GM23338 (cell line): ENCODE results near the gene PRM3. TPM values are rescaled to one million over a fixed set of nuclear protein-coding genes. Genes with fewer than 3 reads are reported as not detected.

Experiments
- ATAC-seq: fragments of 200-7000 bp; cut with Tn5 transposase; 3 replicates; pipeline ENCODE4 v1.9.1; 2020
- DNase-seq: peaks from one replicate; pipeline ENCODE4 v3.0.0-alpha.2; 2015; ENCODE audit warnings: low spot score
- H2AFZ ChIP-seq: fragments of 200-600 bp; sonication (generic); 2 replicates; pipeline ENCODE4 v1.8.0; 2016; ENCODE audit warnings: antibody characterized with exemption, mild to moderate bottlenecking, moderate library complexity
- H3F3A ChIP-seq: fragments of 200-600 bp; sonication (generic); replicated peaks from 2 replicates; pipeline ENCODE4 v1.8.0; 2017; ENCODE audit warnings: antibody characterized with exemption, mixed run types, low read depth
- H3K27ac ChIP-seq: fragments of 200-600 bp; sonication (generic); 2 replicates; pipeline ENCODE4 v1.6.1; 2016; ENCODE audit warnings: low read depth
- H3K27me3 ChIP-seq: fragments of 200-600 bp; sonication (generic); 2 replicates; pipeline ENCODE4 v1.8.0; 2016; ENCODE audit warnings: mild to moderate bottlenecking, mixed run types, moderate library complexity; ENCODE audit not compliant: insufficient read depth
- H3K36me3 ChIP-seq: fragments of 200-600 bp; sonication (generic); 2 replicates; pipeline ENCODE4 v1.8.0; 2016; ENCODE audit warnings: mild to moderate bottlenecking; ENCODE audit not compliant: insufficient read depth
- H3K4me1 ChIP-seq: fragments of 200-600 bp; sonication (generic); 2 replicates; pipeline ENCODE4 v1.8.0; 2016; ENCODE audit warnings: mild to moderate bottlenecking, moderate library complexity; ENCODE audit not compliant: insufficient read depth
- H3K4me2 ChIP-seq: fragments of 200-600 bp; sonication (generic); 2 replicates; pipeline ENCODE4 v1.7.1; 2017; ENCODE audit warnings: mixed run types
- H3K4me3 ChIP-seq: fragments of 200-600 bp; sonication (generic); 2 replicates; pipeline ENCODE4 v1.6.1; 2016; ENCODE audit warnings: mixed run types
- H3K79me2 ChIP-seq: fragments of 200-600 bp; sonication (generic); replicated peaks from 2 replicates; pipeline ENCODE4 v1.8.0; 2017; ENCODE audit warnings: mild to moderate bottlenecking; ENCODE audit not compliant: insufficient read depth
- H3K9me2 ChIP-seq: fragments of 200-600 bp; sonication (generic); 2 replicates; pipeline ENCODE4 v1.8.0; 2017; ENCODE audit not compliant: insufficient read depth
- H4K20me1 ChIP-seq: fragments of 200-600 bp; sonication (generic); replicated peaks from 2 replicates; pipeline ENCODE4 v1.8.0; 2017; ENCODE audit warnings: mild to moderate bottlenecking; ENCODE audit not compliant: insufficient read depth
- H3K27ac Mint-ChIP-seq: 2 replicates; pipeline ENCODE4 v1.8.0; 2020; ENCODE audit warnings: inconsistent platforms, mild to moderate bottlenecking, moderate library complexity, mixed read lengths
- H3K27me3 Mint-ChIP-seq: 3 replicates; pipeline ENCODE4 v1.8.0; 2022; ENCODE audit warnings: low read depth, mild to moderate bottlenecking, moderate library complexity, mixed read lengths, inconsistent platforms; ENCODE audit not compliant: insufficient read depth, poor library complexity
- H3K36me3 Mint-ChIP-seq: 3 replicates; pipeline ENCODE4 v1.8.0; 2021; ENCODE audit warnings: low read depth, mild to moderate bottlenecking, inconsistent platforms, moderate library complexity, mixed read lengths
- H3K4me1 Mint-ChIP-seq: 3 replicates; pipeline ENCODE4 v1.8.0; 2020; ENCODE audit warnings: mild to moderate bottlenecking, inconsistent platforms, mixed read lengths
- H3K4me3 Mint-ChIP-seq: 3 replicates; pipeline ENCODE4 v1.8.0; 2021; ENCODE audit warnings: moderate library complexity, mild to moderate bottlenecking, inconsistent platforms, mixed read lengths
- H3K9me3 Mint-ChIP-seq: 3 replicates; pipeline ENCODE4 v1.8.0; 2020; ENCODE audit warnings: moderate library complexity, mild to moderate bottlenecking, inconsistent platforms, mixed read lengths
- CREB1 ChIP-seq: fragments of 250-450 bp; sonication (Bioruptor Pico); IDR thresholded peaks from 2 replicates; pipeline ENCODE4 v1.5.0; 2020; ENCODE audit warnings: low read depth, mild to moderate bottlenecking, moderate library complexity
- EZH2phosphoT487 ChIP-seq: fragments of 200-600 bp; sonication (generic); IDR thresholded peaks from one replicate; pipeline ENCODE4 v1.8.1; 2018; ENCODE audit warnings: antibody characterized with exemption; ENCODE audit not compliant: unreplicated experiment
- JUNB ChIP-seq: IDR thresholded peaks from one replicate; pipeline ENCODE4 v1.6.1; 2016; ENCODE audit warnings: antibody characterized with exemption; ENCODE audit not compliant: unreplicated experiment
- NANOG ChIP-seq: IDR thresholded peaks from 2 replicates; pipeline ENCODE4 v1.6.1; 2016; ENCODE audit warnings: antibody characterized with exemption, borderline replicate concordance
- POLR2AphosphoS5 ChIP-seq: IDR thresholded peaks from 2 replicates; pipeline ENCODE4 v1.6.1; 2016; ENCODE audit warnings: antibody characterized with exemption, low read depth
- STAT1 ChIP-seq: IDR thresholded peaks from one replicate; pipeline ENCODE4 v1.6.1; 2016; ENCODE audit warnings: antibody characterized with exemption; ENCODE audit not compliant: unreplicated experiment
- ZNF114 ChIP-seq: fragments of 250-450 bp; sonication (Bioruptor Pico); IDR thresholded peaks from 2 replicates; pipeline ENCODE4 v1.5.0; 2020; ENCODE audit warnings: mild to moderate bottlenecking, moderate library complexity
- ZNF331 ChIP-seq: fragments of 250-450 bp; sonication (Bioruptor Pico); IDR thresholded peaks from 2 replicates; pipeline ENCODE4 v1.5.0; 2020; ENCODE audit warnings: low read depth, mild to moderate bottlenecking, moderate library complexity
- polyA plus RNA-seq: library from polyadenylated mRNA; unstranded; fragments of >200 nt; fragmentation: Nextera tagmentation; extraction: Ambion mirVana; gene quantifications from 2 replicates; pipeline ENCODE4 v1.2.1, GENCODE V29; 2016
- total RNA-seq: library from RNA; depleted of rRNA; stranded (reverse); fragments of >200 nt; shearing (Covaris generic); gene quantifications from 2 replicates; pipeline ENCODE4 v1.2.3, GENCODE V29; 2014
- TF ChIP-seq, protein P1 (sequence below): IDR thresholded peaks from one replicate; pipeline ENCODE4 v1.6.1; 2018; ENCODE audit warnings: antibody characterized with exemption; ENCODE audit not compliant: unreplicated experiment
- TF ChIP-seq, protein P2 (sequence below): IDR thresholded peaks from 2 replicates; pipeline ENCODE4 v1.6.1; 2016; ENCODE audit warnings: antibody characterized with exemption

Gene PRM3
- total and polyA plus RNA-seq, 2 experiments from 2014 or later: not detected

DNA sequence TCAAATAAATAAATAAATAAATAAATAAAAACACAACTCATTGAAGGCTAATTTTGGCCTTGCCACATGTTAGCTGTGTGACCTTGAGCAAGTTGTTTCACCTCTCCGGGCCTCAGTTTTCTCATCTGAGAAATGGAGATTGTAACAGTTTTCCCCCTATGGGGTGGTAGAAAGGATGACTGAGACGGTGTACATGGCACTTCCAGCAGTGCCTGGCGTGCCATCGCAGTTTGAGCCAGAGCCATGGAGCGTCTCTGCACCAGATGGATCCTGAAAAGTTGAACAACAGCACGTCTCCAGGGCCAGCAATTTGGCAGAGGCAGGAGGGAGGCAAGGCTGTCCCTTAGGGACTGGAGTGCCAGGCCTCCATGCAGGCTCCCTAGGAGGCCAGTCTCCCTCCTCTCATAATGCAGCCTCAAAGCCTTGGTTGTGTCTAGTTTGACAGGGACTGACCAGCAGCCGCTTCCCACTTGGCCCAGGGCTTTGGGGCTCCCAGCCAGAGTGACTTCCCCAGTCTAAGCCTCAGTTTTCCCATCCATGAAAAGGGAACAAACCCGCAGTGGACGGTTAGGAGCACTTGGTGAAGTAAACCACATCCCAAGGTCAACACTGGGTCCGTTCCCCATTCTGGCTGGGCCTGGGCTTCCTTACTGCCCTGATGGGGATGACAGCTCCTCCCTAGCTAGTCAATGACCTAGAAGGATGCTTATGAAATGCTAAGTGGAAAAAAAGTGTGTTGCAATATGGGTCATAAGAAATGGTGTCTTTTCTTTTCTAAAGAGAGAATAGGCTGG lies 36.8 kb downstream of the PRM3 start (continued):
- no peak for TF ChIP-seq ZNF114 (CRISPR knock-in tag)
- no peak for TF ChIP-seq ZNF331
- TF ChIP-seq CREB1 (CRISPR knock-in tag): no peak
- TF ChIP-seq, protein P1, sequence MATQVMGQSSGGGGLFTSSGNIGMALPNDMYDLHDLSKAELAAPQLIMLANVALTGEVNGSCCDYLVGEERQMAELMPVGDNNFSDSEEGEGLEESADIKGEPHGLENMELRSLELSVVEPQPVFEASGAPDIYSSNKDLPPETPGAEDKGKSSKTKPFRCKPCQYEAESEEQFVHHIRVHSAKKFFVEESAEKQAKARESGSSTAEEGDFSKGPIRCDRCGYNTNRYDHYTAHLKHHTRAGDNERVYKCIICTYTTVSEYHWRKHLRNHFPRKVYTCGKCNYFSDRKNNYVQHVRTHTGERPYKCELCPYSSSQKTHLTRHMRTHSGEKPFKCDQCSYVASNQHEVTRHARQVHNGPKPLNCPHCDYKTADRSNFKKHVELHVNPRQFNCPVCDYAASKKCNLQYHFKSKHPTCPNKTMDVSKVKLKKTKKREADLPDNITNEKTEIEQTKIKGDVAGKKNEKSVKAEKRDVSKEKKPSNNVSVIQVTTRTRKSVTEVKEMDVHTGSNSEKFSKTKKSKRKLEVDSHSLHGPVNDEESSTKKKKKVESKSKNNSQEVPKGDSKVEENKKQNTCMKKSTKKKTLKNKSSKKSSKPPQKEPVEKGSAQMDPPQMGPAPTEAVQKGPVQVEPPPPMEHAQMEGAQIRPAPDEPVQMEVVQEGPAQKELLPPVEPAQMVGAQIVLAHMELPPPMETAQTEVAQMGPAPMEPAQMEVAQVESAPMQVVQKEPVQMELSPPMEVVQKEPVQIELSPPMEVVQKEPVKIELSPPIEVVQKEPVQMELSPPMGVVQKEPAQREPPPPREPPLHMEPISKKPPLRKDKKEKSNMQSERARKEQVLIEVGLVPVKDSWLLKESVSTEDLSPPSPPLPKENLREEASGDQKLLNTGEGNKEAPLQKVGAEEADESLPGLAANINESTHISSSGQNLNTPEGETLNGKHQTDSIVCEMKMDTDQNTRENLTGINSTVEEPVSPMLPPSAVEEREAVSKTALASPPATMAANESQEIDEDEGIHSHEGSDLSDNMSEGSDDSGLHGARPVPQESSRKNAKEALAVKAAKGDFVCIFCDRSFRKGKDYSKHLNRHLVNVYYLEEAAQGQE: no peak
- TF ChIP-seq POLR2AphosphoS5: no peak
- TF ChIP-seq STAT1: no peak

DNA sequence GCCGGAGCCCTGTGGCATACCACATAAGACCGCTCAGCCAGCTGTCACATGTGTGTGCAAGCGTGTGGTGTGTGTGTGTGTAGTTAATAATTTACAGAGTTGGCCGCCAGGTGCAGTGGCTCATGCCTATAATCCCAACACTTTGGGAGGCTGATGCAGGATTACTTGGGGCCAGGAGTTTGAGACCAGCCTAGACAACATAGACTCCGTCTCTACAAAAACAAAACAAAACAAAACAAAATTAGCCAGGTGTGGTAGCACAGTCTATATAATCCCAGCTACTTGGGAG lies 37.8 kb downstream of the PRM3 start:
- H3K4me2 ChIP-seq: no peak overlapping the region
- H3K4me3 Mint-ChIP-seq: no peak overlapping the region
- H3K9me3 Mint-ChIP-seq: no peaks in the 10 kb centered on the region
- H4K20me1 ChIP-seq: no peaks in the 10 kb centered on the region
- no peak overlapping the region for H3K27ac ChIP-seq
- no peaks in the 10 kb centered on the region for H3K79me2 ChIP-seq
- no peak overlapping the region for H3K27ac Mint-ChIP-seq
- H3K4me3 ChIP-seq: no peak overlapping the region
- no peaks in the 10 kb centered on the region for H3K9me2 ChIP-seq
- H3K36me3 ChIP-seq: no peaks in the 10 kb centered on the region
- H3F3A ChIP-seq: 0 out of 2 replicates have a peak, but pooled peaks cover 6% of the 10 kb centered on the region
- DNase-seq: no peak
- H3K36me3 Mint-ChIP-seq: no peaks in the 10 kb centered on the region
- no peak overlapping the region for H2AFZ ChIP-seq
- H3K27me3 ChIP-seq: no peaks in the 10 kb centered on the region
- peaks cover 16% of the 10 kb centered on the region for H3K27me3 Mint-ChIP-seq
- ATAC-seq: no peak
- H3K4me1 Mint-ChIP-seq: peaks cover 10% of the 10 kb centered on the region
- H3K4me1 ChIP-seq: peaks cover 9% of the 10 kb centered on the region; the same call in 1 of the 2 replicates
- TF ChIP-seq, protein P2, sequence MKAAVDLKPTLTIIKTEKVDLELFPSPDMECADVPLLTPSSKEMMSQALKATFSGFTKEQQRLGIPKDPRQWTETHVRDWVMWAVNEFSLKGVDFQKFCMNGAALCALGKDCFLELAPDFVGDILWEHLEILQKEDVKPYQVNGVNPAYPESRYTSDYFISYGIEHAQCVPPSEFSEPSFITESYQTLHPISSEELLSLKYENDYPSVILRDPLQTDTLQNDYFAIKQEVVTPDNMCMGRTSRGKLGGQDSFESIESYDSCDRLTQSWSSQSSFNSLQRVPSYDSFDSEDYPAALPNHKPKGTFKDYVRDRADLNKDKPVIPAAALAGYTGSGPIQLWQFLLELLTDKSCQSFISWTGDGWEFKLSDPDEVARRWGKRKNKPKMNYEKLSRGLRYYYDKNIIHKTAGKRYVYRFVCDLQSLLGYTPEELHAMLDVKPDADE: no peak
- TF ChIP-seq POLR2AphosphoS5 (no peak), EZH2phosphoT487 (no peak), ZNF114 (CRISPR knock-in tag) (no peak), STAT1 (no peak), JUNB (no peak), NANOG (no peak), ZNF331 (no peak)
- TF ChIP-seq, protein P1: no peak
